Smooth muscle cell of the pulmonary artery (primary cell): Measurements from ENCODE around the gene ETV2. TPM values are rescaled to one million over a fixed set of nuclear protein-coding genes. Genes with fewer than 3 reads are reported as not detected.

ENCODE experiments used
- total RNA-seq: library from RNA; depleted of rRNA; stranded (reverse); fragments of >200 nt; gene quantifications from 2 replicates; pipeline ENCODE4 v1.2.3, GENCODE V29; 2014

The ETV2 gene
- total RNA-seq: 0.13 TPM in 1 of 2 replicates, not detected in the other

GRCh38 chr19:35641515-35642151 lies at the start of gene ETV2:
ETV2 (plus strand) TSS chr19:35641745; CDS start chr19:35642461, 716 bp downstream.

GRCh38 chr19:35612559-35613321 lies 28.8 kb upstream of the ETV2 start, which contains the start of gene HAUS5:
HAUS5 (plus strand) TSS chr19:35612735; CDS start chr19:35612795, 60 bp downstream.

GRCh38 chr19:35628565-35629331 lies 12.8 kb upstream of the ETV2 start, which contains the start of gene RBM42:
RBM42 (plus strand) TSS chr19:35629036; CDS start chr19:35629154, 118 bp downstream.

GRCh38 chr19:35648017-35648961 lies 6.7 kb downstream of the ETV2 start, which contains the start of gene COX6B1:
COX6B1 (plus strand) TSS chr19:35648323; CDS start chr19:35651244, 2,921 bp downstream.

GRCh38 chr19:35666251-35666913 lies 24.8 kb downstream of the ETV2 start, which contains the start of gene UPK1A:
UPK1A (plus strand) TSS chr19:35666517; CDS start chr19:35666813, 296 bp downstream.

Other genes starting within 250 kb of the ETV2 start
- gene FFAR2, start 193.5 kb upstream of the ETV2 start, total RNA-seq: not detected in 2 replicates
- gene KRTDAP, start 151.3 kb upstream of the ETV2 start, total RNA-seq: not detected in 2 replicates
- 2.1 and 3.6 TPM in 2 replicates for gene DMKN, start 128.1 kb upstream of the ETV2 start, total RNA-seq
- gene SBSN, start 113.4 kb upstream of the ETV2 start, total RNA-seq: 4.5 and 6.7 TPM in 2 replicates
- not detected in 2 replicates for gene GAPDHS, start 108.3 kb upstream of the ETV2 start, total RNA-seq
- 73.0 and 101 TPM in 2 replicates for gene TMEM147, start 96.1 kb upstream of the ETV2 start, total RNA-seq
- not detected in 2 replicates for gene ATP4A, start 78.1 kb upstream of the ETV2 start, total RNA-seq
- not detected in 2 replicates for gene PMIS2, start 55.6 kb upstream of the ETV2 start, total RNA-seq
- gene HAUS5, start 29.0 kb upstream of the ETV2 start, total RNA-seq: 5.6 and 7.4 TPM in 2 replicates
- 33.4 and 35.7 TPM in 2 replicates for gene RBM42, start 12.7 kb upstream of the ETV2 start, total RNA-seq
- gene COX6B1, start 6.6 kb downstream of the ETV2 start, total RNA-seq: 188 and 222 TPM in 2 replicates
- gene UPK1A, start 24.8 kb downstream of the ETV2 start, total RNA-seq: 0.10 and 0.13 TPM in 2 replicates
- gene ZBTB32, start 62.8 kb downstream of the ETV2 start, total RNA-seq: not detected in 2 replicates
- gene KMT2B, start 76.3 kb downstream of the ETV2 start, total RNA-seq: 10.3 and 15.1 TPM in 2 replicates
- gene IGFLR1, start 100.7 kb downstream of the ETV2 start, total RNA-seq: 0.73 and 0.85 TPM in 2 replicates
- gene U2AF1L4, start 103.7 kb downstream of the ETV2 start, total RNA-seq: 6.1 and 8.9 TPM in 2 replicates
- 12.4 and 17.2 TPM in 2 replicates for gene PSENEN, start 103.9 kb downstream of the ETV2 start, total RNA-seq
- 9.0 and 10.0 TPM in 2 replicates for gene LIN37, start 106.8 kb downstream of the ETV2 start, total RNA-seq
- gene HSPB6, start 115.3 kb downstream of the ETV2 start, total RNA-seq: 106 and 161 TPM in 2 replicates
- 5.4 and 6.3 TPM in 2 replicates for gene PROSER3, start 116.4 kb downstream of the ETV2 start, total RNA-seq
- gene ARHGAP33, start 133.8 kb downstream of the ETV2 start, total RNA-seq: 3.1 and 5.5 TPM in 2 replicates
- gene PRODH2, start 171.1 kb downstream of the ETV2 start, total RNA-seq: not detected in 2 replicates
- not detected in 2 replicates for gene NPHS1, start 210.8 kb downstream of the ETV2 start, total RNA-seq
- not detected in 2 replicates for gene KIRREL2, start 215.2 kb downstream of the ETV2 start, total RNA-seq
- 23.2 and 28.9 TPM in 2 replicates for gene APLP1, start 226.8 kb downstream of the ETV2 start, total RNA-seq